Hepatocyte (in vitro differentiated cells): Measurements from ENCODE around the gene SLC27A4. TPM values are rescaled to one million over a fixed set of nuclear protein-coding genes. Genes with fewer than 3 reads are reported as not detected.
A peak's percentile ranks its signal among the peaks of the same experiment; 100 is the strongest.

Experiments used
- DNase-seq: peaks from one replicate; pipeline ENCODE4 v3.0.0-alpha.2; 2016; ENCODE audit warnings: low spot score
- H2AFZ ChIP-seq: fragments of 200-600 bp; sonication (generic); 2 replicates; pipeline ENCODE4 v1.6.0; 2016; ENCODE audit warnings: antibody characterized with exemption, mild to moderate bottlenecking
- H3K27ac ChIP-seq: fragments of 200-600 bp; sonication (generic); 2 replicates; pipeline ENCODE4 v1.5.1; 2016; ENCODE audit warnings: mild to moderate bottlenecking
- H3K27me3 ChIP-seq: fragments of 200-600 bp; sonication (generic); 2 replicates; pipeline ENCODE4 v1.6.1; 2016
- H3K36me3 ChIP-seq: fragments of 200-600 bp; sonication (generic); replicated peaks from 2 replicates; pipeline ENCODE4 v1.5.1; 2016; ENCODE audit warnings: low read depth; ENCODE audit not compliant: insufficient read depth
- H3K4me1 ChIP-seq: fragments of 200-600 bp; sonication (generic); 2 replicates; pipeline ENCODE4 v1.5.1; 2016; ENCODE audit warnings: mild to moderate bottlenecking, moderate library complexity; ENCODE audit not compliant: insufficient read depth
- H3K4me2 ChIP-seq: fragments of 200-600 bp; sonication (generic); 2 replicates; pipeline ENCODE4 v1.6.0; 2016
- H3K4me3 ChIP-seq: fragments of 200-600 bp; sonication (generic); 2 replicates; pipeline ENCODE4 v1.5.1; 2016; ENCODE audit warnings: mild to moderate bottlenecking
- H3K79me2 ChIP-seq: fragments of 200-600 bp; sonication (generic); 2 replicates; pipeline ENCODE4 v1.6.0; 2017; ENCODE audit warnings: mild to moderate bottlenecking
- H3K9me2 ChIP-seq: fragments of 200-600 bp; sonication (generic); replicated peaks from 2 replicates; pipeline ENCODE4 v1.6.0; 2017; ENCODE audit warnings: mild to moderate bottlenecking; ENCODE audit not compliant: insufficient read depth
- H3K9me3 ChIP-seq: fragments of 200-600 bp; sonication (generic); 2 replicates; pipeline ENCODE4 v1.5.1; 2016; ENCODE audit warnings: low read depth, mild to moderate bottlenecking
- H4K20me1 ChIP-seq: fragments of 200-600 bp; sonication (generic); 2 replicates; pipeline ENCODE4 v1.6.0; 2016; ENCODE audit warnings: mild to moderate bottlenecking; ENCODE audit not compliant: insufficient read depth, poor library complexity, severe bottlenecking
- CTCF ChIP-seq: fragments of 200-600 bp; sonication (generic); IDR thresholded peaks from 2 replicates; pipeline ENCODE4 v1.5.1; 2016; ENCODE audit warnings: antibody characterized with exemption, mild to moderate bottlenecking; ENCODE audit not compliant: poor library complexity
- EZH2 ChIP-seq: fragments of 200-600 bp; sonication (generic); IDR thresholded peaks from 2 replicates; pipeline ENCODE4 v1.6.1; 2016; ENCODE audit warnings: antibody characterized with exemption, mild to moderate bottlenecking, borderline replicate concordance
- EZH2phosphoT487 ChIP-seq: fragments of 200-600 bp; sonication (generic); IDR thresholded peaks from one replicate; pipeline ENCODE4 v1.6.1; 2018; ENCODE audit warnings: antibody characterized with exemption, mild to moderate bottlenecking, low read depth, moderate library complexity; ENCODE audit not compliant: unreplicated experiment, severe bottlenecking
- WGBS: methylation state at CpG from one replicate; pipeline ENCODE4 v1.1.6; 2016; ENCODE audit warnings: low lambda C conversion rate; ENCODE audit errors: missing lambda C conversion rate; 5-methylcytosine and 5-hydroxymethylcytosine counted together
- polyA plus RNA-seq: library from polyadenylated mRNA; unstranded; fragments of >200 nt; fragmentation: Nextera tagmentation; extraction: Ambion mirVana; gene quantifications from 2 replicates; pipeline ENCODE4 v1.2.1, GENCODE V29; 2016
- total RNA-seq: library from RNA; depleted of rRNA; stranded (reverse); fragments of >200 nt; gene quantifications from 2 replicates; pipeline ENCODE4 v1.2.3, GENCODE V29; 2014

SLC27A4 gene
- total and polyA plus RNA-seq, 2 experiments from 2014 or later = 21.9 to 23.4 TPM

- Histone ChIP-seq H3K27ac (no peak overlapping the region), H3K79me2 (no peaks in the 10 kb centered on the region), H3K4me2 (no peak overlapping the region), H3K4me3 (no peak overlapping the region), H3K36me3 (no peaks in the 10 kb centered on the region), H3K9me2 (no peaks in the 10 kb centered on the region), H3K9me3 (no peaks in the 10 kb centered on the region), H4K20me1 (peaks cover 3% of the 10 kb centered on the region), H3K27me3 (peaks cover 59% of the 10 kb centered on the region), H2AFZ (no peak overlapping the region), H3K4me1 (peaks cover under 1% of the 10 kb centered on the region)
- TF ChIP-seq CTCF (no peak), EZH2 (no peak), EZH2phosphoT487 (no peak)
- 74% methylated on average over 7 of the region's 7 CpGs for WGBS
- no peak for DNase-seq
Measured at GRCh38 chr9:128397831-128398230, 57.5 kb downstream of the SLC27A4 start.

GRCh38 chr9:128399861-128400260, 59.5 kb downstream of the SLC27A4 start:
- Histone ChIP-seq H3K9me2 (no peaks in the 10 kb centered on the region), H3K4me2 (no peak overlapping the region), H4K20me1 (no peaks in the 10 kb centered on the region), H3K27ac (no peak overlapping the region), H3K36me3 (no peaks in the 10 kb centered on the region), H2AFZ (no peak overlapping the region), H3K9me3 (no peaks in the 10 kb centered on the region), H3K4me1 (no peaks in the 10 kb centered on the region), H3K4me3 (no peak overlapping the region), H3K79me2 (no peaks in the 10 kb centered on the region), H3K27me3 (peaks cover 39% of the 10 kb centered on the region)
- TF ChIP-seq EZH2 (no peak), CTCF (no peak), EZH2phosphoT487 (no peak)
- no peak for DNase-seq
- WGBS = 72% methylated on average over 3 of the region's 3 CpGs

GRCh38 chr9:128404560-128404959, 64.2 kb downstream of the SLC27A4 start:
- WGBS = 76% methylated on average over 3 of the region's 5 CpGs
- Histone ChIP-seq H3K9me2 (no peaks in the 10 kb centered on the region), H3K4me3 (no peak overlapping the region), H2AFZ (no peak overlapping the region), H3K4me1 (no peaks in the 10 kb centered on the region), H4K20me1 (no peaks in the 10 kb centered on the region), H3K4me2 (no peak overlapping the region), H3K27me3 (peaks cover 22% of the 10 kb centered on the region), H3K79me2 (no peaks in the 10 kb centered on the region), H3K36me3 (no peaks in the 10 kb centered on the region), H3K27ac (no peak overlapping the region), H3K9me3 (no peaks in the 10 kb centered on the region)
- DNase-seq = no peak
- TF ChIP-seq EZH2 (no peak), EZH2phosphoT487 (no peak)

- no peak overlapping the region for H3K4me3 ChIP-seq
- peaks cover 21% of the 10 kb centered on the region for H3K27me3 ChIP-seq
- no peaks in the 10 kb centered on the region for H3K79me2 ChIP-seq
- no peaks in the 10 kb centered on the region for H4K20me1 ChIP-seq
- H3K9me2 ChIP-seq = no peaks in the 10 kb centered on the region
- TF ChIP-seq CTCF (no peak), EZH2phosphoT487 (no peak), EZH2 (no peak)
- no peak overlapping the region for H2AFZ ChIP-seq
- H3K9me3 ChIP-seq = no peaks in the 10 kb centered on the region
- no peaks in the 10 kb centered on the region for H3K4me1 ChIP-seq
- peak; percentile 4 for DNase-seq
- WGBS = 68% methylated on average over 16 of the region's 20 CpGs
- H3K4me2 ChIP-seq = no peak overlapping the region
- H3K27ac ChIP-seq = no peak overlapping the region
- H3K36me3 ChIP-seq = no peaks in the 10 kb centered on the region
Measured at GRCh38 chr9:128405077-128405779, 64.9 kb downstream of the SLC27A4 start.
